ENCODE results near the gene ITIH4. TPM values are rescaled to one million over a fixed set of nuclear protein-coding genes. Genes with fewer than 3 reads are reported as not detected.

The ITIH4 gene
- total RNA-seq, 4 donors from 2014 or later: 3.9 to 8.6 (median 7.5) TPM

DNA sequence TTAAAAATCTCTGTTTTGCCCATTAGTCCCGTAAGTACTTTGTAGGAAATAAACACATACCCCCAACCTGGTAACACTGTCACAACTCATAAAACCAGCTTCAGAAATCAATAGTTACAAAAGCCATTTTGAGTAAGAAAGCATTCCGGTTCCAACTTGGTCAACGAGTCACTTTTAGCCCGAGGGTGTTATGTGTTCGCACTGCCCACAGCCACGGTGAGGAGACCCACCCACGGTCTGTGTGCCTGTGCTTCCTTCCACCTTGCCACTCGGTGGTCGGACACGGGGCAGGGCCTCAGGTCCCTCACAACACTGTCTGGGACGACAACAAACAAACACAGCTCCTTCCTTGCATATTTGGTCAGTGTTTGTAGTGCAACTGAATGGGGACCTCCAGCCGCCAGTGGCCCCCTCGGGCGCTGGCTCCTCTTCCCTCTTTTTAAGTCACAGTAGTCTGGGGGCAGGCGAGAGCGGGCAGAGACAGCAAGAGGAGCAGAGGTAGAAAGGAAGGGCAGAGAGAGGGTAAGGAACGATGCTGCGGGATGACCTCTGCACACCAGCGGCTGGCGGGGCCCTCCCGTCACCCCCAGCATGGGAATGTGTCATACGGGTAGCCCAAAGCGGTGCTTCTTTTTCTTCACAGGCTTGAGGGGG is 9.5 kb upstream of the ITIH4 start:
- WGBS, 2 donors: 89 to 92% methylated on average over 23 of the region's 23 CpGs
- TF ChIP-seq CTCF (IDR thresholded peaks at IDR 0.05) (no peak), POLR2A (IDR thresholded peaks at IDR 0.05) (no peak)
- Histone ChIP-seq H3K4me1 (peaks cover 3 to 13% of the 10 kb centered on the region in 2 donors), H3K4me3 (replicated peaks in 1 of 3) (no peak overlapping the region), H3K27ac (no peak overlapping the region), H3K9me3 (no peaks in the 10 kb centered on the region), H3K27me3 (no peaks in the 10 kb centered on the region), H3K36me3 (peaks cover 8 to 25% of the 10 kb centered on the region in 2 donors)
- DNase-seq: no peak
- intact Hi-C loops (cut with DNase I): no loop called here

DNA sequence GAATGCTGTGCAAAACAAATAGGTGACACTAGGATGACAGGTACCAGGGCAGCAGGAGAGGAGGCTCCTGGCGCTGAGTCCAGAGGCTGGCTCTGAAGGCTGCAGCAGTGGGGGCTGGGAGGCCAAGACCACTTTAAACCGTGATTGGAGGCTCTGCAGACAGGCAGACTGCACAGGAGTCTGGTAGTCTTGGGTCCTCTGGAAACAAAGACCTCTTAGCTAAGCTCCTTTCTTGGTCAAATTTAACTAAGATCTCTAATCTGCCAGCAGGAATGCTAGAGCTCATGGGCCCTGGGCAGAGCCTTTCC is 8.8 kb upstream of the ITIH4 start:
- H3K4me1 ChIP-seq: peaks cover 0 to 5% of the 10 kb centered on the region in 2 donors
- DNase-seq: no peak
- H3K27me3 ChIP-seq: no peaks in the 10 kb centered on the region
- intact Hi-C loops (cut with DNase I): no loop called here
- no peak for TF ChIP-seq POLR2A (IDR thresholded peaks at IDR 0.05)
- no peak for TF ChIP-seq CTCF (IDR thresholded peaks at IDR 0.05)
- no peaks in the 10 kb centered on the region for H3K9me3 ChIP-seq
- H3K4me3 ChIP-seq (replicated peaks in 1 of 3): no peak overlapping the region
- whole genome bisulfite sequencing, 2 donors: 53 to 80% methylated on average over 1 to 2 of the region's 2 CpGs
- no peak overlapping the region for H3K27ac ChIP-seq
- H3K36me3 ChIP-seq: peaks cover 8 to 25% of the 10 kb centered on the region in 2 donors

GRCh38 chr3:52838561-52839267 is 8.2 kb upstream of the ITIH4 start:
- no peaks in the 10 kb centered on the region for H3K9me3 ChIP-seq
- H3K4me1 ChIP-seq: peaks cover 0 to 3% of the 10 kb centered on the region in 2 donors
- WGBS, 2 donors: 87 to 96% methylated on average over 7 to 8 of the region's 8 CpGs
- TF ChIP-seq POLR2A (IDR thresholded peaks at IDR 0.05): no peak
- TF ChIP-seq CTCF (IDR thresholded peaks at IDR 0.05): no peak
- no peak for DNase-seq
- no peak overlapping the region for H3K4me3 ChIP-seq (replicated peaks in 1 of 3)
- peaks cover 8 to 25% of the 10 kb centered on the region in 2 donors for H3K36me3 ChIP-seq
- intact Hi-C loops (cut with DNase I): no loop called here
- no peaks in the 10 kb centered on the region for H3K27me3 ChIP-seq
- no peak overlapping the region for H3K27ac ChIP-seq

GRCh38 chr3:52836986-52837385 is 6.5 kb upstream of the ITIH4 start:
- no peak for TF ChIP-seq CTCF (IDR thresholded peaks at IDR 0.05)
- no peak for TF ChIP-seq POLR2A (IDR thresholded peaks at IDR 0.05)
- H3K27me3 ChIP-seq: no peaks in the 10 kb centered on the region
- DNase-seq: no peak
- H3K27ac ChIP-seq: no peak overlapping the region
- WGBS, 2 donors: 91 to 92% methylated on average over 3 to 4 of the region's 4 CpGs
- peaks cover 8 to 18% of the 10 kb centered on the region in 2 donors for H3K36me3 ChIP-seq
- no peaks in the 10 kb centered on the region for H3K9me3 ChIP-seq
- intact Hi-C loops (cut with DNase I): no loop called here
- H3K4me1 ChIP-seq: no peaks in the 10 kb centered on the region
- no peak overlapping the region for H3K4me3 ChIP-seq (replicated peaks in 1 of 3)

DNA sequence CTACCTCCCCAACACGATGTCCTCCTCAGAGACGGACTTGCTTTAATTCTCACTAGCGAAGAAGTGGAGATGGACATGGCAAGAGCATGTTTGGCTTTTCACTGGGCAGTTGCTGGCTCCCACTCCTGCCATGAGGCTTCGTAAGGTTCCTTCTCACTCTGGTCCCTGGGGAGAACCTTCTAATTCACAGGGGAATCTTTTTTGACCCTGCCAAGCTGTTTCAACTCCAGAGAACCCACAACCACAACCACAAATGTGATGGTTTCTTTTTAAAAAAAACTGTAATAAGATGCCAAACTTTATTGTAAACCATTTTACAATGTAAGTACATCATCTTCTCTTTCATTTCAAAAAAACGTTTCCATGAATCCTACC is 6.0 kb upstream of the ITIH4 start:
- H3K9me3 ChIP-seq: no peaks in the 10 kb centered on the region
- TF ChIP-seq CTCF (IDR thresholded peaks at IDR 0.05) (no peak), POLR2A (IDR thresholded peaks at IDR 0.05) (no peak)
- H3K4me3 ChIP-seq (replicated peaks in 1 of 3): no peak overlapping the region
- H3K4me1 ChIP-seq: peaks cover 0 to 3% of the 10 kb centered on the region in 2 donors
- 90 to 92% methylated on average over 5 of the region's 5 CpGs for WGBS, 2 donors
- intact Hi-C loops (cut with DNase I): no loop called here
- H3K27ac ChIP-seq: no peak overlapping the region
- no peaks in the 10 kb centered on the region for H3K27me3 ChIP-seq
- no peak for DNase-seq
- H3K36me3 ChIP-seq: peaks cover 6 to 12% of the 10 kb centered on the region in 2 donors

Data from thyroid gland (tissue), 4 donors.